ENCODE results near the gene REEP5.
A peak's percentile ranks its signal among the peaks of the same experiment; 100 is the strongest.

REEP5 gene

DNA sequence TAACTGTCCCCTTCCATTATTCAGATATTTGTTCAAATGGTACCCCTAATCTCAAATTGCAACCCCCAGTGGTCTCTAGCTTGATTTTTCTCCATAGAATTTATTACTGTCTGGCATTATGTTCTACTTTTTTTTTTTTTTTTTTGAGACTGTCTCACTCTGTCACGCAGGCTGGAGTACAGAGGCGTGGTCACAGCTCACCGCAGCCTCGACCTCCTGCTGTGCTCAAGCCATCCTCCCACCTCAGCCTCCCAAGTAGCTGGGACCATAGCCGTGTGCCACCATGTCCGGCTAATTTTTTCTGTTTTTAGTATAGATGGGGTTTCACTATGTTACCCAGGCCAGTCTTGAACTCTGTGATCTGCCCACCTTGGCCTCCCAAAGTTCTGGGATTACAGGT is 2.0 kb upstream of the REEP5 start:
- no peak overlapping the region for H3K27ac ChIP-seq
- no peak for TF ChIP-seq ZFX (IDR thresholded peaks at IDR 0.05)
- no peak for TF ChIP-seq CTCF (conservative IDR thresholded peaks at IDR 0.05)

- TF ChIP-seq ZFX (IDR thresholded peaks at IDR 0.05) (no peak), CTCF (conservative IDR thresholded peaks at IDR 0.05) (no peak)
- H3K27ac ChIP-seq = no peak overlapping the region
Observed at GRCh38 chr5:112923148-112923917, 1.3 kb upstream of the REEP5 start.

GRCh38 chr5:112921026-112921832 is 798 bp downstream of the REEP5 start:
- peak; percentile 89 for TF ChIP-seq ZFX (IDR thresholded peaks at IDR 0.05)
- no peak for TF ChIP-seq CTCF (conservative IDR thresholded peaks at IDR 0.05)
- H3K27ac ChIP-seq = peak overlapping the region; percentile 95

DNA sequence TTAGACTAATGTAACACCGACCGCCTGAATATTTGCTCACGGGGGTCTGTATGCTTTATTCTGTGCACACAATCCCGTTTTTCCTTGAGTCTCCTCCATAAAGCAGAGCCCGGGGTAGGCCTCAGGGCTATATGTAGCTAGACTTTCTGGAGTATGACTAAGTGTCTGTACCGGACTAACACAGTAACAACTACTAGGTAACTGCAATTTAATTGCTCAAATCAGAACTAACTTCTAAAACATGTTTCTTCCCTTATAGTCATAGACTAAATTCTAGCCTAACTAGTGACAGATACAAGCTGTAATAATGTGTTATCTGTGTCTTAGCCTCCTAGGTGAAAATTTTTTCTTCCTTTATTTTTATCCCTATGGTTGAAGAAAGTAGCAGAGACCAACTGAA is 2.1 kb downstream of the REEP5 start:
- TF ChIP-seq ZFX (IDR thresholded peaks at IDR 0.05) (no peak), CTCF (conservative IDR thresholded peaks at IDR 0.05) (no peak)
- H3K27ac ChIP-seq = no peak overlapping the region

- TF ChIP-seq ZFX (IDR thresholded peaks at IDR 0.05) (no peak), CTCF (conservative IDR thresholded peaks at IDR 0.05) (no peak)
- H3K27ac ChIP-seq = no peak overlapping the region
Observed at GRCh38 chr5:112918679-112919078, 3.3 kb downstream of the REEP5 start.

DNA sequence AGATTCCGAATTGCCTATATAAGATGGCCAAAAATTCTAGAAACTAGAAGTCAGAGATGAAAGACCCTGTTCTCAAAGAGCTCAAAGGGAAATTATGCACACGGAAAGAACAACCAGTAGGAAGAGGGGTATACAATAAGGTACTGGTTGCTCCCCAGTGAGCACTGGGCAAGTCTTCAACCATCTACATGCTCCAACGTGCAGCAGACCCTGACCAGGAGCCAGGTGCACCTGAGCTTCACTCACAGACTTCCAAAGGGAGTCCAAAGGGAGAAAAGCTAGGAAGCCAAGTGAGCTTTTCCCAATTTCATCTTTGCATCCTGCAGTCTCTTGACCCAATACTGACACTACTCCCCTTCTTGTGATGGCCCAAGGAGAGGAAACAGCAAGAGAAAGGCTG is 3.9 kb downstream of the REEP5 start:
- no peak overlapping the region for H3K27ac ChIP-seq
- TF ChIP-seq ZFX (IDR thresholded peaks at IDR 0.05) = no peak
- no peak for TF ChIP-seq CTCF (conservative IDR thresholded peaks at IDR 0.05)

- peak; percentile 27 for TF ChIP-seq CTCF (conservative IDR thresholded peaks at IDR 0.05)
- no peak for TF ChIP-seq ZFX (IDR thresholded peaks at IDR 0.05)
- H3K27ac ChIP-seq = no peak overlapping the region
Observed at GRCh38 chr5:112917453-112917995, 4.5 kb downstream of the REEP5 start.

Measured in C4-2B (cell line).